ENCODE measurements around the gene GCG.

- TF ChIP-seq, protein P1, sequence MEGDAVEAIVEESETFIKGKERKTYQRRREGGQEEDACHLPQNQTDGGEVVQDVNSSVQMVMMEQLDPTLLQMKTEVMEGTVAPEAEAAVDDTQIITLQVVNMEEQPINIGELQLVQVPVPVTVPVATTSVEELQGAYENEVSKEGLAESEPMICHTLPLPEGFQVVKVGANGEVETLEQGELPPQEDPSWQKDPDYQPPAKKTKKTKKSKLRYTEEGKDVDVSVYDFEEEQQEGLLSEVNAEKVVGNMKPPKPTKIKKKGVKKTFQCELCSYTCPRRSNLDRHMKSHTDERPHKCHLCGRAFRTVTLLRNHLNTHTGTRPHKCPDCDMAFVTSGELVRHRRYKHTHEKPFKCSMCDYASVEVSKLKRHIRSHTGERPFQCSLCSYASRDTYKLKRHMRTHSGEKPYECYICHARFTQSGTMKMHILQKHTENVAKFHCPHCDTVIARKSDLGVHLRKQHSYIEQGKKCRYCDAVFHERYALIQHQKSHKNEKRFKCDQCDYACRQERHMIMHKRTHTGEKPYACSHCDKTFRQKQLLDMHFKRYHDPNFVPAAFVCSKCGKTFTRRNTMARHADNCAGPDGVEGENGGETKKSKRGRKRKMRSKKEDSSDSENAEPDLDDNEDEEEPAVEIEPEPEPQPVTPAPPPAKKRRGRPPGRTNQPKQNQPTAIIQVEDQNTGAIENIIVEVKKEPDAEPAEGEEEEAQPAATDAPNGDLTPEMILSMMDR (IDR thresholded peaks at IDR 0.05): no peak
- TF ChIP-seq POLR2A (IDR thresholded peaks at IDR 0.05): no peak
Measured at GRCh38 chr2:162175714-162176113, 23.7 kb upstream of the GCG start.
